Activated T-cell treated with anti-CD3 and anti-CD28 coated beads, Interleukin-2, amount 50 U/mL, for 72 hours (primary cell): ENCODE results near the gene IPO8. TPM values are rescaled to one million over a fixed set of nuclear protein-coding genes. Genes with fewer than 3 reads are reported as not detected.
A peak's percentile ranks its signal among the peaks of the same experiment; 100 is the strongest.
"Not testable (repeated sequence)": the region's sequence is repeated elsewhere in the genome, so short reads cannot be mapped to it uniquely, and the experiment has no call there.

Experiments used
- ATAC-seq, 2 donors: fragments of 150-1000 bp; cut with Tn5 transposase; replicated peaks in 1 of 2; 2 replicates each; pipeline ENCODE4 v1.10.0; 2021; ENCODE audit warnings: moderate library complexity in 2 of 2, mild to moderate bottlenecking in 1 of 2
- DNase-seq, 2 donors: peaks; one replicate each; pipeline ENCODE4 v3.0.0; 2021 to 2022; ENCODE audit warnings: mixed read lengths in 1 of 2
- H3K27ac Mint-ChIP-seq: one replicate; pipeline ENCODE4 v1.8.0; 2022; ENCODE audit warnings: mild to moderate bottlenecking, moderate library complexity, mixed read lengths
- H3K27me3 Mint-ChIP-seq: one replicate; pipeline ENCODE4 v1.8.0; 2022; ENCODE audit warnings: low read depth, mixed read lengths
- H3K36me3 Mint-ChIP-seq, 2 donors: one replicate each; pipeline ENCODE4 v1.8.0; 2022; ENCODE audit warnings: mixed read lengths in 2 of 2, mild to moderate bottlenecking in 1 of 2; ENCODE audit not compliant: insufficient read depth in 2 of 2
- H3K4me1 Mint-ChIP-seq: one replicate; pipeline ENCODE4 v1.8.0; 2022; ENCODE audit warnings: low read depth, mixed read lengths
- H3K4me3 Mint-ChIP-seq, 2 donors: one replicate each; pipeline ENCODE4 v1.8.0; 2022; ENCODE audit warnings: mild to moderate bottlenecking in 2 of 2, mixed read lengths in 2 of 2, moderate library complexity in 2 of 2
- H3K9me3 Mint-ChIP-seq, 2 donors: one replicate each; pipeline ENCODE4 v1.8.0; 2022; ENCODE audit warnings: mixed read lengths in 2 of 2
- total RNA-seq, 2 donors: library from RNA; stranded (reverse); gene quantifications; one replicate each; pipeline ENCODE4 v1.2.3, GENCODE V29; 2022

IPO8 gene
- total RNA-seq, 2 donors from 2014 or later: 39.2 to 46.4 TPM

- no peaks in the 10 kb centered on the region for H3K27me3 Mint-ChIP-seq
- peaks cover 2 to 7% of the 10 kb centered on the region in 2 donors for H3K36me3 Mint-ChIP-seq
- peaks cover 16% of the 10 kb centered on the region for H3K4me1 Mint-ChIP-seq
- ATAC-seq (no peak), DNase-seq (no peak)
- no peaks in the 10 kb centered on the region for H3K9me3 Mint-ChIP-seq
- no peak overlapping the region for H3K4me3 Mint-ChIP-seq
- H3K27ac Mint-ChIP-seq: no peak overlapping the region
Observed at GRCh38 chr12:30652034-30652696, 43.5 kb downstream of the IPO8 start.

- peaks cover 2 to 9% of the 10 kb centered on the region in 2 donors for H3K36me3 Mint-ChIP-seq
- no peaks in the 10 kb centered on the region for H3K9me3 Mint-ChIP-seq
- H3K27ac Mint-ChIP-seq: no peak overlapping the region
- ATAC-seq: no peak
- H3K27me3 Mint-ChIP-seq: no peaks in the 10 kb centered on the region
- no peak for DNase-seq
- H3K4me1 Mint-ChIP-seq: peaks cover 7% of the 10 kb centered on the region
- no peak overlapping the region for H3K4me3 Mint-ChIP-seq
Observed at GRCh38 chr12:30646821-30647220, 48.8 kb downstream of the IPO8 start.

GRCh38 chr12:30643366-30643765, 52.3 kb downstream of the IPO8 start:
- Mint-ChIP-seq H3K4me3 (no peak overlapping the region), H3K9me3 (no peaks in the 10 kb centered on the region), H3K27ac (no peak overlapping the region), H3K27me3 (no peaks in the 10 kb centered on the region), H3K36me3 (peaks cover 3 to 16% of the 10 kb centered on the region in 2 donors), H3K4me1 (no peaks in the 10 kb centered on the region)
- no peak for DNase-seq
- no peak for ATAC-seq

- no peak for DNase-seq
- Mint-ChIP-seq H3K36me3 (peaks cover 4 to 12% of the 10 kb centered on the region in 2 donors), H3K9me3 (no peaks in the 10 kb centered on the region), H3K4me1 (no peaks in the 10 kb centered on the region), H3K27me3 (no peaks in the 10 kb centered on the region), H3K4me3 (no peak overlapping the region), H3K27ac (no peak overlapping the region)
- no peak for ATAC-seq
Observed at GRCh38 chr12:30640392-30640791, 55.3 kb downstream of the IPO8 start.

- Mint-ChIP-seq H3K27ac (no peak overlapping the region), H3K9me3 (no peaks in the 10 kb centered on the region), H3K4me3 (no peak overlapping the region), H3K4me1 (no peaks in the 10 kb centered on the region), H3K27me3 (no peaks in the 10 kb centered on the region), H3K36me3 (peaks cover 4 to 13% of the 10 kb centered on the region in 2 donors)
- ATAC-seq: no peak
- no peak for DNase-seq
Observed at GRCh38 chr12:30635385-30635784, 60.3 kb downstream of the IPO8 start.

GRCh38 chr12:30631740-30632139, 63.9 kb downstream of the IPO8 start:
- no peaks in the 10 kb centered on the region for H3K4me1 Mint-ChIP-seq

GRCh38 chr12:30630979-30631285, 64.7 kb downstream of the IPO8 start:
- Mint-ChIP-seq H3K27ac (peak overlapping the region; percentile 72), H3K4me1 (no peaks in the 10 kb centered on the region), H3K27me3 (no peaks in the 10 kb centered on the region), H3K9me3 (no peaks in the 10 kb centered on the region), H3K36me3 (peaks cover 4 to 7% of the 10 kb centered on the region in 2 donors), H3K4me3 (no peak overlapping the region)
- DNase-seq (no peak), ATAC-seq (no peak)

More at GRCh38 chr12:30631740-30632139, 63.9 kb downstream of the IPO8 start:
- H3K9me3 Mint-ChIP-seq: no peaks in the 10 kb centered on the region
- no peaks in the 10 kb centered on the region for H3K27me3 Mint-ChIP-seq
- H3K36me3 Mint-ChIP-seq: peaks cover 4 to 10% of the 10 kb centered on the region in 2 donors
- H3K27ac Mint-ChIP-seq: no peak overlapping the region
- ATAC-seq (no peak), DNase-seq (no peak)
- no peak overlapping the region for H3K4me3 Mint-ChIP-seq

GRCh38 chr12:30630076-30630978, 65.3 kb downstream of the IPO8 start:
- Mint-ChIP-seq H3K27me3 (no peaks in the 10 kb centered on the region), H3K27ac (peak overlapping the region; percentile 72), H3K4me1 (no peaks in the 10 kb centered on the region), H3K36me3 (peaks cover 2 to 7% of the 10 kb centered on the region in 2 donors), H3K9me3 (no peaks in the 10 kb centered on the region), H3K4me3 (no peak overlapping the region)
- DNase-seq (no peak), ATAC-seq (no peak)

- ATAC-seq: no peak
- Mint-ChIP-seq H3K27ac (no peak overlapping the region), H3K4me1 (peaks cover 7% of the 10 kb centered on the region), H3K9me3 (no peaks in the 10 kb centered on the region), H3K27me3 (no peaks in the 10 kb centered on the region), H3K36me3 (peaks cover 0 to 7% of the 10 kb centered on the region in 2 donors), H3K4me3 (no peak overlapping the region)
- no peak for DNase-seq
Observed at GRCh38 chr12:30626847-30627246, 68.8 kb downstream of the IPO8 start.

- ATAC-seq: no peak
- Mint-ChIP-seq H3K4me1 (peaks cover 7% of the 10 kb centered on the region), H3K36me3 (no peaks in the 10 kb centered on the region), H3K27me3 (no peaks in the 10 kb centered on the region), H3K9me3 (no peaks in the 10 kb centered on the region), H3K4me3 (no peak overlapping the region), H3K27ac (no peak overlapping the region)
- no peak for DNase-seq
Observed at GRCh38 chr12:30624009-30624408, 71.7 kb downstream of the IPO8 start.

GRCh38 chr12:30622509-30622908, 73.2 kb downstream of the IPO8 start:
- H3K27me3 Mint-ChIP-seq: no peaks in the 10 kb centered on the region
- peak overlapping the region; percentile 83 for H3K27ac Mint-ChIP-seq
- no peaks in the 10 kb centered on the region for H3K9me3 Mint-ChIP-seq
- ATAC-seq (peak; percentile 79 to 85), DNase-seq (peak in 1 of 2 donors; percentile 1)
- no peak overlapping the region for H3K4me3 Mint-ChIP-seq
- peaks cover 7% of the 10 kb centered on the region for H3K4me1 Mint-ChIP-seq
- no peaks in the 10 kb centered on the region for H3K36me3 Mint-ChIP-seq

GRCh38 chr12:30621663-30622241, 73.9 kb downstream of the IPO8 start:
- DNase-seq, H3K27ac Mint-ChIP-seq, H3K9me3 Mint-ChIP-seq, H3K27me3 Mint-ChIP-seq, H3K36me3 Mint-ChIP-seq, ATAC-seq, H3K4me1 Mint-ChIP-seq, H3K4me3 Mint-ChIP-seq: not testable (repeated sequence)

- Mint-ChIP-seq H3K4me3 (no peak overlapping the region), H3K27ac (no peak overlapping the region), H3K9me3 (no peaks in the 10 kb centered on the region), H3K27me3 (no peaks in the 10 kb centered on the region), H3K4me1 (peaks cover 4% of the 10 kb centered on the region), H3K36me3 (no peaks in the 10 kb centered on the region)
- no peak for DNase-seq
- ATAC-seq: no peak
Observed at GRCh38 chr12:30617346-30618016, 78.2 kb downstream of the IPO8 start.
